ENCODE measurements around the gene PPP4C. TPM values are rescaled to one million over a fixed set of nuclear protein-coding genes. Genes with fewer than 3 reads are reported as not detected.
A peak's percentile ranks its signal among the peaks of the same experiment; 100 is the strongest.

The PPP4C gene
- total RNA-seq, 1 experiment from 2014 or later, result 103 TPM

GRCh38 chr16:30051518-30051917, 24.3 kb upstream of the PPP4C start:
- Histone ChIP-seq H3K9me2 (replicated peaks; ENCODE audit: insufficient read depth, low read length) (no peaks in the 10 kb centered on the region), H3K4me2 (ENCODE audit: low read depth, low read length, poor library complexity, severe bottlenecking) (no peak overlapping the region), H3K36me3 (ENCODE audit: insufficient read depth, low read length) (no peaks in the 10 kb centered on the region), H4K20me1 (ENCODE audit: insufficient read depth, low read depth, low read length) (no peaks in the 10 kb centered on the region), H3K9me3 (ENCODE audit: low read length) (no peaks in the 10 kb centered on the region), H3K4me1 (ENCODE audit: low read length) (peaks cover 31% of the 10 kb centered on the region), H3K79me2 (ENCODE audit: low read length) (0 out of 2 replicates have a peak, but pooled peaks cover 3% of the 10 kb centered on the region), H3K4me3 (ENCODE audit: low read length) (no peak overlapping the region), H3K9ac (ENCODE audit: low read length) (0 out of 2 replicates have a peak overlapping the region, but pooled peaks have one; percentile 20), H3K27ac (ENCODE audit: low read length) (no peak overlapping the region), H2AFZ (ENCODE audit: low read length) (no peak overlapping the region), H3K27me3 (ENCODE audit: low read length) (no peaks in the 10 kb centered on the region)
- no peak for DNase-seq

DNA sequence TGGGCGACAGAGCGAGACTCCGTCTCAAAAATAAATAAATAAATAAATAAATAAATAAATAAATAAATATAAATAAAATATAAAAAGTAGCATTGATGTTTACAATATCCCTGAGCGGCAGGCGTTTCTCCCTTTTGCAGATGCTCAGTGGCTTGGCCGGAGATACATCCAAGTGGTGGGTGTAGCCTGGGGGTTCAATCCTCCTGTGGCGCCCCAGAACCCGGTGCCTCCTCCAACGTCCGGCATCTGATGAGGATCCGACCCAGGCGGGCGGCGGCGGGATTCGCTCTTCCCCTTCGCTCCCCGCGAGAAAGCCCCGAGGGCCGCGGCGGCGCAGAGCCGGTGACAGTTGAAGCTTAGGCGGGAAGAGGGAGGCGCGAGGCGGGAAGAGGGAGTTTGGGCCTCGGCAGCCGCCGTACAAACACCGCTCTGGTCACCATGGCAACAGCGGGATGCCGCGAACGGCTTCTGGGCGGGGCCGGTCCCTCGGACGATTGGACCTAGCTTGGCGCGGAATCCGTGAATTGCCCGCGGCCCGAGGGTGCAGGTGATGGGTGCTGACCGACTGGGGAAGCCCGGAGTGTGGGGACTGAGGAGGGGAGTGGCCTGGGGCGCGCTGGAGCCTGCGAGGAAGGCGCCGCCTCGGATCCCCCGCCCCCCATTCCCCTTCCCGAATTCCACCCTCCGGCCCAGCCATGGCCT, 23.0 kb upstream of the PPP4C start:
- peak overlapping the region; percentile 85 for H3K9ac ChIP-seq (ENCODE audit: low read length)
- peak overlapping the region; percentile 84 for H3K4me3 ChIP-seq (ENCODE audit: low read length)
- no peak overlapping the region for H3K27ac ChIP-seq (ENCODE audit: low read length)
- no peaks in the 10 kb centered on the region for H3K9me2 ChIP-seq (replicated peaks; ENCODE audit: insufficient read depth, low read length)
- peak overlapping the region; percentile 97 for H3K4me2 ChIP-seq (ENCODE audit: low read depth, low read length, poor library complexity, severe bottlenecking)
- 0 out of 2 replicates have a peak, but pooled peaks cover 3% of the 10 kb centered on the region for H3K79me2 ChIP-seq (ENCODE audit: low read length)
- H3K9me3 ChIP-seq (ENCODE audit: low read length), result no peaks in the 10 kb centered on the region
- peaks cover 31% of the 10 kb centered on the region for H3K4me1 ChIP-seq (ENCODE audit: low read length)
- peak overlapping the region; percentile 95 for H2AFZ ChIP-seq (ENCODE audit: low read length)
- H3K27me3 ChIP-seq (ENCODE audit: low read length), result no peaks in the 10 kb centered on the region
- H4K20me1 ChIP-seq (ENCODE audit: insufficient read depth, low read depth, low read length), result no peaks in the 10 kb centered on the region
- DNase-seq, result peak; percentile 96
- H3K36me3 ChIP-seq (ENCODE audit: insufficient read depth, low read length), result no peaks in the 10 kb centered on the region

DNA sequence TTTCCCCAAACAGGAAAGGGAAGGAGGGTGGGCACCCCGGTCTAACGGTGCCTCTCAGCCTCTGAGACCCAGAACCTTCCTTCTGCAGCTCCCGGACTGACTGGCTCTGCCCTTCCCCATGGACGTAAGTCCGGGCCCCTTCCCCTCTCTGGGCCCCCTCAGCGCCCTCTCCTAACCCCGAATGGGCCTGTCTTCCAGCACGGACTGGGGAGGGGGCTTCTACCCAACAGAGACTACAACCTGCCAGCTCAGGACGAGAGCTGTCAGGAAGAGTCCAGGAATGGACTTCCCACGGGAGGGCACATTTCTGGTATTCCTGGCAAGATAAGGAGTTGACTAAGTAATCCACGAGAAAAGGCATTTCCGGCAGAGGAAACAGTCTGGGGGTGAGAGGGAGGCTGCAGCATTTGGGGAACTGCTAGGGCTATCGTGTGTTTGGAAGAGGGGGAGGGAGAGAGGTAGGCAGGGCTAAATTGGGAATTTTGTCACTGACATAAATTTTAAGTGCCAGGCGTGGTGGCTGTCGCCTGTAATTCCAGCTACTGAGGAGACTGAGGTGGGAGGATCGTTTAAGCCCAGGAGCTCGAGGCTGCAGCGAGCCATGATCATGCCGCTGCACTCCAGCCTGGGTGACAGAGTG, 22.3 kb upstream of the PPP4C start:
- Histone ChIP-seq H3K4me1 (ENCODE audit: low read length) (peaks cover 31% of the 10 kb centered on the region), H3K9me2 (replicated peaks; ENCODE audit: insufficient read depth, low read length) (no peaks in the 10 kb centered on the region), H3K9ac (ENCODE audit: low read length) (peak overlapping the region; percentile 85), H3K4me3 (ENCODE audit: low read length) (peak overlapping the region; percentile 84), H3K9me3 (ENCODE audit: low read length) (no peaks in the 10 kb centered on the region), H3K4me2 (ENCODE audit: low read depth, low read length, poor library complexity, severe bottlenecking) (peak overlapping the region; percentile 97), H4K20me1 (ENCODE audit: insufficient read depth, low read depth, low read length) (no peaks in the 10 kb centered on the region), H3K79me2 (ENCODE audit: low read length) (0 out of 2 replicates have a peak, but pooled peaks cover 3% of the 10 kb centered on the region), H3K36me3 (ENCODE audit: insufficient read depth, low read length) (no peaks in the 10 kb centered on the region), H2AFZ (ENCODE audit: low read length) (peak overlapping the region; percentile 55), H3K27ac (ENCODE audit: low read length) (no peak overlapping the region), H3K27me3 (ENCODE audit: low read length) (no peaks in the 10 kb centered on the region)
- no peak for DNase-seq

GRCh38 chr16:30054451-30054850, 21.3 kb upstream of the PPP4C start:
- no peaks in the 10 kb centered on the region for H3K9me2 ChIP-seq (replicated peaks; ENCODE audit: insufficient read depth, low read length)
- DNase-seq, result no peak
- peaks cover 31% of the 10 kb centered on the region for H3K4me1 ChIP-seq (ENCODE audit: low read length)
- no peaks in the 10 kb centered on the region for H4K20me1 ChIP-seq (ENCODE audit: insufficient read depth, low read depth, low read length)
- no peak overlapping the region for H2AFZ ChIP-seq (ENCODE audit: low read length)
- H3K27me3 ChIP-seq (ENCODE audit: low read length), result no peaks in the 10 kb centered on the region
- no peak overlapping the region for H3K27ac ChIP-seq (ENCODE audit: low read length)
- H3K79me2 ChIP-seq (ENCODE audit: low read length), result 0 out of 2 replicates have a peak, but pooled peaks cover 3% of the 10 kb centered on the region
- no peaks in the 10 kb centered on the region for H3K9me3 ChIP-seq (ENCODE audit: low read length)
- peak overlapping the region; percentile 50 for H3K4me2 ChIP-seq (ENCODE audit: low read depth, low read length, poor library complexity, severe bottlenecking)
- peak overlapping the region; percentile 40 for H3K9ac ChIP-seq (ENCODE audit: low read length)
- no peaks in the 10 kb centered on the region for H3K36me3 ChIP-seq (ENCODE audit: insufficient read depth, low read length)
- H3K4me3 ChIP-seq (ENCODE audit: low read length), result peak overlapping the region; percentile 31; the same call in 1 of the 2 replicates

GRCh38 chr16:30054959-30055553, 20.7 kb upstream of the PPP4C start:
- no peaks in the 10 kb centered on the region for H3K9me3 ChIP-seq (ENCODE audit: low read length)
- peaks cover 31% of the 10 kb centered on the region for H3K4me1 ChIP-seq (ENCODE audit: low read length)
- peak; percentile 86 for DNase-seq
- H3K36me3 ChIP-seq (ENCODE audit: insufficient read depth, low read length), result no peaks in the 10 kb centered on the region
- no peaks in the 10 kb centered on the region for H3K9me2 ChIP-seq (replicated peaks; ENCODE audit: insufficient read depth, low read length)
- no peaks in the 10 kb centered on the region for H4K20me1 ChIP-seq (ENCODE audit: insufficient read depth, low read depth, low read length)
- H2AFZ ChIP-seq (ENCODE audit: low read length), result peak overlapping the region; percentile 72; the same call in 1 of the 2 replicates
- peak overlapping the region; percentile 52 for H3K9ac ChIP-seq (ENCODE audit: low read length)
- 0 out of 2 replicates have a peak, but pooled peaks cover 3% of the 10 kb centered on the region for H3K79me2 ChIP-seq (ENCODE audit: low read length)
- H3K27ac ChIP-seq (ENCODE audit: low read length), result no peak overlapping the region
- no peaks in the 10 kb centered on the region for H3K27me3 ChIP-seq (ENCODE audit: low read length)
- peak overlapping the region; percentile 50 for H3K4me2 ChIP-seq (ENCODE audit: low read depth, low read length, poor library complexity, severe bottlenecking)
- H3K4me3 ChIP-seq (ENCODE audit: low read length), result peak overlapping the region; percentile 31; the same call in 1 of the 2 replicates

DNA sequence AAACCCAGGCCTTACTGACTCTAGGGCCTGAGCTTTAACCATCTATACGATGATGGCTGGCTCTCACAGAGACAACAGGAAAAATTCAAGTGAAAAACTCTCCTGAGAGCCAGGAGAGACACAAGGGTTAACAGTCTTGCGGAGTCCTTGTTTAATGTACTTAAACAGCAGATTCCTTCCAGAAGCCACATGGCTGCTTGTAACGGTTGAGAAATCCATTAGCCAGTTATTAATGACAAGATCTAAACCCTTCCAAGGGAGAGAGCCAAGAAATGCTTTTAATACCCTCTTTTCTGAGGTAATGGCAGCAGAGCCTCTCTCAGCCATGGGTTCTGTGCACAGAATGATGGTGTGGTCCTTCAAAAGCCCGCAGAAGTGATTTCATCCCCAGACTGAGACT, 15.4 kb upstream of the PPP4C start:
- Histone ChIP-seq H3K27ac (ENCODE audit: low read length) (no peak overlapping the region), H3K9ac (ENCODE audit: low read length) (no peak overlapping the region), H3K36me3 (ENCODE audit: insufficient read depth, low read length) (no peaks in the 10 kb centered on the region), H3K9me2 (replicated peaks; ENCODE audit: insufficient read depth, low read length) (no peaks in the 10 kb centered on the region), H3K27me3 (ENCODE audit: low read length) (no peaks in the 10 kb centered on the region), H4K20me1 (ENCODE audit: insufficient read depth, low read depth, low read length) (no peaks in the 10 kb centered on the region), H3K9me3 (ENCODE audit: low read length) (no peaks in the 10 kb centered on the region), H3K4me3 (ENCODE audit: low read length) (no peak overlapping the region), H3K79me2 (ENCODE audit: low read length) (peaks cover 9% of the 10 kb centered on the region), H3K4me1 (ENCODE audit: low read length) (peaks cover 36% of the 10 kb centered on the region), H3K4me2 (ENCODE audit: low read depth, low read length, poor library complexity, severe bottlenecking) (no peak overlapping the region), H2AFZ (ENCODE audit: low read length) (no peak overlapping the region)
- DNase-seq, result no peak

GRCh38 chr16:30060836-30061554, 14.8 kb upstream of the PPP4C start:
- Histone ChIP-seq H3K4me1 (ENCODE audit: low read length) (peaks cover 33% of the 10 kb centered on the region), H4K20me1 (ENCODE audit: insufficient read depth, low read depth, low read length) (peaks cover 4% of the 10 kb centered on the region), H3K36me3 (ENCODE audit: insufficient read depth, low read length) (peaks cover 3% of the 10 kb centered on the region), H3K27ac (ENCODE audit: low read length) (peak overlapping the region; percentile 36; the same call in 1 of the 2 replicates), H3K9me3 (ENCODE audit: low read length) (no peaks in the 10 kb centered on the region), H3K4me2 (ENCODE audit: low read depth, low read length, poor library complexity, severe bottlenecking) (peak overlapping the region; percentile 5), H3K9me2 (replicated peaks; ENCODE audit: insufficient read depth, low read length) (no peaks in the 10 kb centered on the region), H3K27me3 (ENCODE audit: low read length) (no peaks in the 10 kb centered on the region), H2AFZ (ENCODE audit: low read length) (no peak overlapping the region), H3K9ac (ENCODE audit: low read length) (0 out of 2 replicates have a peak overlapping the region, but pooled peaks have one; percentile 28), H3K79me2 (ENCODE audit: low read length) (peaks cover 13% of the 10 kb centered on the region), H3K4me3 (ENCODE audit: low read length) (no peak overlapping the region)
- no peak for DNase-seq
